GM23338 (cell line): ENCODE data around the gene KAT6B. TPM values are rescaled to one million over a fixed set of nuclear protein-coding genes. Genes with fewer than 3 reads are reported as not detected.

ENCODE experiments used
- ATAC-seq: fragments of 200-7000 bp; cut with Tn5 transposase; 3 replicates; pipeline ENCODE4 v1.9.1; 2020
- DNase-seq: peaks from one replicate; pipeline ENCODE4 v3.0.0-alpha.2; 2015; ENCODE audit warnings: low spot score
- H2AFZ ChIP-seq: fragments of 200-600 bp; sonication (generic); 2 replicates; pipeline ENCODE4 v1.8.0; 2016; ENCODE audit warnings: antibody characterized with exemption, mild to moderate bottlenecking, moderate library complexity
- H3F3A ChIP-seq: fragments of 200-600 bp; sonication (generic); replicated peaks from 2 replicates; pipeline ENCODE4 v1.8.0; 2017; ENCODE audit warnings: antibody characterized with exemption, mixed run types, low read depth
- H3K27ac ChIP-seq: fragments of 200-600 bp; sonication (generic); 2 replicates; pipeline ENCODE4 v1.6.1; 2016; ENCODE audit warnings: low read depth
- H3K27me3 ChIP-seq: fragments of 200-600 bp; sonication (generic); 2 replicates; pipeline ENCODE4 v1.8.0; 2016; ENCODE audit warnings: mild to moderate bottlenecking, mixed run types, moderate library complexity; ENCODE audit not compliant: insufficient read depth
- H3K36me3 ChIP-seq: fragments of 200-600 bp; sonication (generic); 2 replicates; pipeline ENCODE4 v1.8.0; 2016; ENCODE audit warnings: mild to moderate bottlenecking; ENCODE audit not compliant: insufficient read depth
- H3K4me1 ChIP-seq: fragments of 200-600 bp; sonication (generic); 2 replicates; pipeline ENCODE4 v1.8.0; 2016; ENCODE audit warnings: mild to moderate bottlenecking, moderate library complexity; ENCODE audit not compliant: insufficient read depth
- H3K4me2 ChIP-seq: fragments of 200-600 bp; sonication (generic); 2 replicates; pipeline ENCODE4 v1.7.1; 2017; ENCODE audit warnings: mixed run types
- H3K4me3 ChIP-seq: fragments of 200-600 bp; sonication (generic); 2 replicates; pipeline ENCODE4 v1.6.1; 2016; ENCODE audit warnings: mixed run types
- H3K79me2 ChIP-seq: fragments of 200-600 bp; sonication (generic); replicated peaks from 2 replicates; pipeline ENCODE4 v1.8.0; 2017; ENCODE audit warnings: mild to moderate bottlenecking; ENCODE audit not compliant: insufficient read depth
- H3K9me2 ChIP-seq: fragments of 200-600 bp; sonication (generic); 2 replicates; pipeline ENCODE4 v1.8.0; 2017; ENCODE audit not compliant: insufficient read depth
- H4K20me1 ChIP-seq: fragments of 200-600 bp; sonication (generic); replicated peaks from 2 replicates; pipeline ENCODE4 v1.8.0; 2017; ENCODE audit warnings: mild to moderate bottlenecking; ENCODE audit not compliant: insufficient read depth
- H3K27ac Mint-ChIP-seq: 2 replicates; pipeline ENCODE4 v1.8.0; 2020; ENCODE audit warnings: inconsistent platforms, mild to moderate bottlenecking, moderate library complexity, mixed read lengths
- H3K27me3 Mint-ChIP-seq: 3 replicates; pipeline ENCODE4 v1.8.0; 2022; ENCODE audit warnings: low read depth, mild to moderate bottlenecking, moderate library complexity, mixed read lengths, inconsistent platforms; ENCODE audit not compliant: insufficient read depth, poor library complexity
- H3K36me3 Mint-ChIP-seq: 3 replicates; pipeline ENCODE4 v1.8.0; 2021; ENCODE audit warnings: low read depth, mild to moderate bottlenecking, inconsistent platforms, moderate library complexity, mixed read lengths
- H3K4me1 Mint-ChIP-seq: 3 replicates; pipeline ENCODE4 v1.8.0; 2020; ENCODE audit warnings: mild to moderate bottlenecking, inconsistent platforms, mixed read lengths
- H3K4me3 Mint-ChIP-seq: 3 replicates; pipeline ENCODE4 v1.8.0; 2021; ENCODE audit warnings: moderate library complexity, mild to moderate bottlenecking, inconsistent platforms, mixed read lengths
- H3K9me3 Mint-ChIP-seq: 3 replicates; pipeline ENCODE4 v1.8.0; 2020; ENCODE audit warnings: moderate library complexity, mild to moderate bottlenecking, inconsistent platforms, mixed read lengths
- CREB1 ChIP-seq: fragments of 250-450 bp; sonication (Bioruptor Pico); IDR thresholded peaks from 2 replicates; pipeline ENCODE4 v1.5.0; 2020; ENCODE audit warnings: low read depth, mild to moderate bottlenecking, moderate library complexity
- CTCF ChIP-seq, 2 experiments: fragments of 200-600 bp in 1 of 2; sonication (generic) in 1 of 2; conservative IDR thresholded peaks; 2 replicates each; pipeline versions ENCODE4 v1.5.1 to v1.6.1; 2016 to 2017; ENCODE audit warnings: antibody characterized with exemption in 2 of 2, low read depth in 2 of 2, mild to moderate bottlenecking in 2 of 2, moderate library complexity in 1 of 2
- ETS1 ChIP-seq: IDR thresholded peaks from 2 replicates; pipeline ENCODE4 v1.6.1; 2016; ENCODE audit warnings: antibody characterized with exemption
- EZH2 ChIP-seq: fragments of 200-600 bp; sonication (generic); IDR thresholded peaks from one replicate; pipeline ENCODE4 v1.8.0; 2017; ENCODE audit warnings: antibody characterized with exemption, mild to moderate bottlenecking, low read depth; ENCODE audit not compliant: unreplicated experiment
- EZH2phosphoT487 ChIP-seq: fragments of 200-600 bp; sonication (generic); IDR thresholded peaks from one replicate; pipeline ENCODE4 v1.8.1; 2018; ENCODE audit warnings: antibody characterized with exemption; ENCODE audit not compliant: unreplicated experiment
- NANOG ChIP-seq: IDR thresholded peaks from 2 replicates; pipeline ENCODE4 v1.6.1; 2016; ENCODE audit warnings: antibody characterized with exemption, borderline replicate concordance
- POLR2AphosphoS5 ChIP-seq: IDR thresholded peaks from 2 replicates; pipeline ENCODE4 v1.6.1; 2016; ENCODE audit warnings: antibody characterized with exemption, low read depth
- REST ChIP-seq: IDR thresholded peaks from one replicate; pipeline ENCODE4 v1.6.1; 2018; ENCODE audit warnings: antibody characterized with exemption; ENCODE audit not compliant: unreplicated experiment
- STAT1 ChIP-seq: IDR thresholded peaks from one replicate; pipeline ENCODE4 v1.6.1; 2016; ENCODE audit warnings: antibody characterized with exemption; ENCODE audit not compliant: unreplicated experiment
- ZNF114 ChIP-seq: fragments of 250-450 bp; sonication (Bioruptor Pico); IDR thresholded peaks from 2 replicates; pipeline ENCODE4 v1.5.0; 2020; ENCODE audit warnings: mild to moderate bottlenecking, moderate library complexity
- ZNF331 ChIP-seq: fragments of 250-450 bp; sonication (Bioruptor Pico); IDR thresholded peaks from 2 replicates; pipeline ENCODE4 v1.5.0; 2020; ENCODE audit warnings: low read depth, mild to moderate bottlenecking, moderate library complexity
- polyA plus RNA-seq: library from polyadenylated mRNA; unstranded; fragments of >200 nt; fragmentation: Nextera tagmentation; extraction: Ambion mirVana; gene quantifications from 2 replicates; pipeline ENCODE4 v1.2.1, GENCODE V29; 2016
- total RNA-seq: library from RNA; depleted of rRNA; stranded (reverse); fragments of >200 nt; shearing (Covaris generic); gene quantifications from 2 replicates; pipeline ENCODE4 v1.2.3, GENCODE V29; 2014

The KAT6B gene
- total and polyA plus RNA-seq, 2 experiments from 2014 or later = 21.3 to 31.4 TPM

GRCh38 chr10:75070476-75070875 lies 244.1 kb downstream of the KAT6B start:
- H3K27me3 Mint-ChIP-seq = peaks cover 5% of the 10 kb centered on the region
- no peak overlapping the region for H3K4me3 ChIP-seq
- no peaks in the 10 kb centered on the region for H3K9me3 Mint-ChIP-seq
- H3F3A ChIP-seq = no peaks in the 10 kb centered on the region
- no peaks in the 10 kb centered on the region for H3K4me1 ChIP-seq
- H4K20me1 ChIP-seq = no peaks in the 10 kb centered on the region
- no peaks in the 10 kb centered on the region for H3K79me2 ChIP-seq
- no peaks in the 10 kb centered on the region for H3K36me3 ChIP-seq
- no peak overlapping the region for H3K27ac ChIP-seq
- 0 out of 2 replicates have a peak overlapping the region, but pooled peaks have one; percentile 32 for H2AFZ ChIP-seq
- no peaks in the 10 kb centered on the region for H3K36me3 Mint-ChIP-seq
- ATAC-seq (no peak), DNase-seq (no peak)
- H3K4me3 Mint-ChIP-seq = no peak overlapping the region
- H3K27ac Mint-ChIP-seq = no peak overlapping the region
- H3K9me2 ChIP-seq = no peaks in the 10 kb centered on the region
- no peaks in the 10 kb centered on the region for H3K4me1 Mint-ChIP-seq
- H3K4me2 ChIP-seq = no peak overlapping the region
- TF ChIP-seq CREB1 (CRISPR knock-in tag) = no peak
- TF ChIP-seq EZH2phosphoT487 = no peak
- no peak for TF ChIP-seq POLR2AphosphoS5
- no peak for TF ChIP-seq EZH2
- no peaks in the 10 kb centered on the region for H3K27me3 ChIP-seq

- ATAC-seq = no peak
- Histone ChIP-seq H3K36me3 (no peaks in the 10 kb centered on the region), H3F3A (no peaks in the 10 kb centered on the region), H4K20me1 (no peaks in the 10 kb centered on the region), H3K4me2 (no peak overlapping the region), H3K4me3 (no peak overlapping the region), H3K79me2 (no peaks in the 10 kb centered on the region), H3K27me3 (no peaks in the 10 kb centered on the region), H2AFZ (no peak overlapping the region), H3K9me2 (no peaks in the 10 kb centered on the region), H3K27ac (no peak overlapping the region), H3K4me1 (peaks cover 5% of the 10 kb centered on the region; the same call in 1 of the 2 replicates)
- peaks cover 5% of the 10 kb centered on the region for H3K27me3 Mint-ChIP-seq
- no peak overlapping the region for H3K4me3 Mint-ChIP-seq
- H3K9me3 Mint-ChIP-seq = no peaks in the 10 kb centered on the region
- no peaks in the 10 kb centered on the region for H3K36me3 Mint-ChIP-seq
- DNase-seq = no peak
- H3K4me1 Mint-ChIP-seq = peaks cover under 1% of the 10 kb centered on the region; the same call in 2 of the 3 replicates
- H3K27ac Mint-ChIP-seq = no peak overlapping the region
- TF ChIP-seq CTCF (conservative IDR thresholded peaks at IDR 0.05; ENCODE audit: low read depth in 2 of 2) (no peak), ETS1 (no peak), STAT1 (no peak), ZNF114 (CRISPR knock-in tag) (no peak), REST (no peak), NANOG (no peak), ZNF331 (CRISPR knock-in tag) (no peak), EZH2 (no peak), CREB1 (CRISPR knock-in tag) (no peak)
Measured at GRCh38 chr10:75070961-75071428, 244.6 kb downstream of the KAT6B start.
